Myocyte (in vitro differentiated cells): ENCODE data around the gene EFCAB14. TPM values are rescaled to one million over a fixed set of nuclear protein-coding genes. Genes with fewer than 3 reads are reported as not detected.
"Not testable (repeated sequence)": the region's sequence is repeated elsewhere in the genome, so short reads cannot be mapped to it uniquely, and the experiment has no call there.

Experiments used
- DNase-seq: peaks from one replicate; pipeline ENCODE4 v3.0.0-alpha.2; 2012; ENCODE audit warnings: low read depth
- total RNA-seq: library from RNA; depleted of rRNA; stranded (reverse); fragments of >200 nt; gene quantifications from 2 replicates; pipeline ENCODE4 v1.2.3, GENCODE V29; 2014

Gene EFCAB14
- total RNA-seq, 1 donor from 2014 or later = 50.9 TPM

DNA sequence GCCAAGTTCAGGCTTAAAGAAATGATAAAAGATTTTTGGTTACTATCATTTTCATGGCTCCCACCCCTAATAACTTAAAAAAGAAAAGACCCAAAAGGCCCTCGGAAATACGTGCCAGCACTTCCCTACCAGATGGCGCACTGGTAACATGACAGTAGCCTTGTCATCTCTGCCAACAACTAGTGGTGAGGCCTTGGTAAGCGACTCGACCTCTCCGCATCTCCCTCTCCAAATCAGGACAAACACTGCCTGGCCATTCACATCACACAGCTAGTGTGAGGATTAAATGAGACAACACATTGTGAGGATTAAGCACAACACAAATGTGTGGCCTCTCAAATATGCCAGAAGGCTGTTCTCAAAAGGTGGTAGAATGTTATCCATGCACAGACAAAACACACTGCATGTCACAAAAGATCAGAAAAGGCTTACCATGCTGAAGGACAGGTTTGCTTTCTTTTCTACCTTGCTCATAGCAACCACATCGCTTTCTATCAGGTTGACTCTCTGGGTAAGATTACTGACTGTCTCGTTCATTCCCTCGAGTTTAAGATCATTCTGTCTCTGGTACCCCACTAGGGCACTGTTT lies 30.9 kb downstream of the EFCAB14 start:
- DNase-seq = peak; percentile 60

GRCh38 chr1:46687093-46687659 lies 31.7 kb downstream of the EFCAB14 start:
- DNase-seq = peak; percentile 78

GRCh38 chr1:46686255-46686654 lies 32.7 kb downstream of the EFCAB14 start:
- no peak for DNase-seq

GRCh38 chr1:46684670-46685069 lies 34.2 kb downstream of the EFCAB14 start:
- DNase-seq = no peak

DNA sequence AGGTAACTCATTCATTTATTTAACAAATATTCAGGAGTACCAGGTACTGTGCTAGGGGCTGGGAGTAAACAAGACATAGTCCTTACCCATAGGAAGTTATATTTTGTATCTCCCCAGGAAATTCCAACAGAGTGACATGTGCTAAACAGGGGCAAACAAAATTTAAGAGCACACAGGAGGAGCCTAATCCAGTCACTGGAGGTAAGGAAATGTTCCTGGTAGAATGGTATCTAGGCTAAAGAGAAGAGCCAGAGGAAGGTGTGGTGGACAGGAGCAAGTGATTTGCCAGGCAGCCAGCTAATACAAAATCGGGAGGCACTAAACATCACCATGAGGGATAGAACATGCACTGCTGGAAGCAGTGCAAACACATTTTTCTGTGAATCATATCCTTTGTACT lies 36.9 kb downstream of the EFCAB14 start:
- DNase-seq = no peak

DNA sequence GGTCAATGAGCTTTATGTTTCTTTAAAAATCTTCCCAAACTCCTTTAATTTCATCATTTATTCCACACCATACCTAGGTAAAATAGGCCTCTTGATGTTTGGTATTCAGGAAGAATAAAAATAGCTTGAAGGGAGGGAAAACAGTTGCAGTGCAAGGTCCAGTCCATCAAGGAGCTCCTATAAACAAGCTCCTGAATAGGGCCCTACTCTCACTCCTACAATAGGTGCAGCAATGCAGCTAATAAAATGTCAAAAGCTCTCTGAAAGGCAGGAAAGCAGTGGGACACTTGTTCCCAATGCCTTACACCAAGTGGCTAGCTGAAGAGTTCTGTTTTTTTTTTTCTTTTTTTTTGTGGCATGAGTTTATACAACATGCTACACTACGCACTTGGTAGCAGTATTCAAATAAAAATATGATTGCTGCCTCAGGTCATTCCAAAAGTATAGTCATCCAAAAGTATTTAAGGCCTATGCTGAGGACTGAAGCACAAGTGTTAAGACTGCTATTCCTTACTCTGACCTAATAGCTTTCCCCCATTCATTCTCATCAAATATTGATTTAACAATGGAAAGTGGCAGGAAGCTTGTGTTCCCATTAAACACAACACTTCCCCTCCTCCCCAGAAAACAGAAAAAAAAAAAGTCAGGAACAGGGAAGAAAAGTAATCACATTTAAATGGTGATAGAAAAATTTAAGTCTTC lies 37.4 kb downstream of the EFCAB14 start:
- no peak for DNase-seq

DNA sequence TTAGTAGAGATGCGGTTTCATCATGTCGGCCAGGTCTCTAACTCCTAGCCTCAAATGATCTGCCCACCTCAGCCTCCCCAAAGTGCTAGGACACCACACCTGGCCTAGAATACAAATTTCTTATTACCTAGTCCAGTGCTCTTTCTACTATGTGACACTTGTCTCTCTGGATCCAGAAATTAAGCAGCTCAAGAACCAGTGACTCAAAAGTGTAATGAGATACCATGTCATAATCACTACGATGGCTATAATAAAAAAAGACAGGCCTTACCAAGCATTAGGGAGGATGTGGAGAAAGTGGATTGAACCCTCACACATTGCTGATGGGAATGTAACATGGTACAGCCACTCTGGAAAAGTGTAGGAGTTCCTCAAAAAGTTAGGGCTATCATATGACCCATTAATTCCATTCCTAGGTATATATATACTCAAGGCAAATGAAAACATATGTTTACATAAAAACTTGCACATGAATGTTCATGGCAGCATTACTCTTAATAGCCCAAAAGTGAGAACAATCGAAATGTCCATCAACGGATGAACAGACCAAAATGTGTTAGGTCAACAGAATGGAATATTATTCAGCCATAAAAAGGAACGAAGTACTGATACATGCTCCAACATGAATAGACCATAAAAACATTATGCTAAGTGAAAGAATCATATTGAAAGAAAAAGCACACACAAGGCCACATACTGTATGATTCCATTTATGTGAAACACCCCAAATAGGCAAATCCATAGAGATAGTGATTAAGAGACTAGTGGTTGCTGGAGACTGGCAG lies 38.9 kb downstream of the EFCAB14 start:
- DNase-seq = no peak

DNA sequence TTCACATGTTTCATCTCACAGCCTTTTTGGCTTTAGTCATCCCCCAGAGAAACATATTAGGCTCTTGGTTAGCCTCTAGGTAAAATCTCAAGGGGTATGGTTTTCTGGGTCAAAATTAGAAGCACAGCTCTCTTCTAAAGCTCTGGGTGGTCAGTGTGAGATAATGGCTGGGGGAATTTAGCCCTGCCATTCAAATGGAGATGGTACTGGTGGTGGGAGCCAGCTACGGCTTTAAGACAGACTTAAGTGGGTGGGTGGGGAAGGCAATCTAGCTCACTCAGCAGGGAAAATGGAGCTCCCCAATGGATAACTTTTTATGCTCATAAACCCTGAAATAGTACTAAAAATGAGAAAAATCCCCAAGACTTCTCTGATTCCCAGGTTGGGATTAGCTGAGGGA lies 41.6 kb downstream of the EFCAB14 start:
- DNase-seq = no peak

- no peak for DNase-seq
Measured at GRCh38 chr1:46676531-46676930, 42.4 kb downstream of the EFCAB14 start.

DNA sequence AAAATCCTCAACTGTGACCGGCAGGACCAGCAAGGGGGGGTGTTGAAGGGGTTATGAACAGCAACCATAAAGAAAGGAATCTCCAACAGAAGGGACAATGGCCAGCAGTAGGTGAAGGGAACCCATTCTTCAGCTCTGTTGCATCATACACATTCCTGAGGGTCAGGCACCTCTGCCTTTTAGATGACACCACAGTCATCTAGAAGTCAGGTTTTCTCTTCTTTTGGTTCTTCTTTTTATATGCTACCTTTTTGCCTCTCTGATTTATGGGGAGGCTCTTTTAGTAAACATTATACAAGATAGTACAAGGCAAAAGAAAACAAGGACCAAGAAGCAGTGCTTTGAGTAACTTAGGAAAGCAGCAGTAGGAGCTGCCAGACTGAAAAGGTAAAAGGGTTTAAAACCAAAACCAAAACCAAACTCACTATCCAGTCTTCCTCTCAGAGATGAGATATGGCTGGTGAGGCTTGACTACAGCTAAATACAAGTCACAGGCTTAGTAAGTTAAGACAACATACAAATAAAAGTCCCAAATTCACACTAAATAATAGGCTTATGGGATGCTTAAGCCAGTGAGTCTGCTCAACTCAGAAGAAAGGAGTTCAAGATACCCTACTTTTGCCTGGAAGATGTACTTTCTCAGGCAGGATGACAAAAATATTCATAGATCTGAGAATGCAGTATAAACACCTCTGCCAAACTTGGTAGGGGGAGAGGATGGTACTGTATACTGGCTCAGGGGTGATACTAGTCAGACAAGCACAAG lies 43.2 kb downstream of the EFCAB14 start:
- DNase-seq = no peak

GRCh38 chr1:46673749-46674182 lies 45.1 kb downstream of the EFCAB14 start:
- peak; percentile 66 for DNase-seq

GRCh38 chr1:46672696-46673095 lies 46.2 kb downstream of the EFCAB14 start:
- no peak for DNase-seq

DNA sequence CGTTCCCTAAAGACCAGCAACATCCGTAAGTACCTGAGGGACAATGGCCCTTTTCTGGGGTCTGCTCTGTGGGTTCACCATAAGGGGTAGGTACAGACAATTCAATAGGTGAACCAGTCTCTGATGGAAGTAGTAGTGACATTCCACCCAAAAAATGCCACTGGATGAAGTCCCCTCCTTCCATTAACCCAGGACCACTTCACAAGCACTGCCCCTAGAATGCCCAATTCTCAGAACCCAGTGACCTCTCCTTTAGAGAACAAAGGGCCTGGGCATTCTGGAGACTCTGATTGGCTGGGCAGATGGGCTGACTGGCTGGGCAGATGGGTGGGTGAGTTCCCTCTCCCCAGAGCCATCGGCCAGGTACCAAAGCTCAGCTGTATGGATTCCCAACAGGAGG lies 47.4 kb downstream of the EFCAB14 start, which contains the start of gene TEX38:
TEX38 (plus strand) TSS at position 301 of the 400 bp plus-strand sequence; CDS start at position 382, 81 bp downstream.
- no peak for DNase-seq

DNA sequence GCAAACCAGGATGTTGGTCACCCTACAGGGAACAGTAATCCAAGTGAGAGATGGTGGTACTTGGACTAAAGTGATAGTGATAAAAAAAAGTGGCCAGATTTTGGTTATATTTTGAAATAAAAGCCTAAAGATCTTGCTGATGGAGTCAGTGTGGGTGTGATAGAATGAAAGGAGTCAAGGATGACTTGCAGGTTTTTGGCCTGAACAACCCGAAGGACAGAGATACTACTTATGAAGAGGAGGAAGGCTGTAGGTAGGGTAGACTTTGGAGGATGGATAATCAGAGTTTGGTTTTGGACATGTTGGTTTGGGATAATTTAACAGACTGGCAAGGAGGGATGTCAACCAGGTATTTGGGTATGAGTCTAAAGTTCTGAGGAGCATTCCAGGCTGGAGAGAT lies 48.8 kb downstream of the EFCAB14 start:
- DNase-seq = no peak

DNA sequence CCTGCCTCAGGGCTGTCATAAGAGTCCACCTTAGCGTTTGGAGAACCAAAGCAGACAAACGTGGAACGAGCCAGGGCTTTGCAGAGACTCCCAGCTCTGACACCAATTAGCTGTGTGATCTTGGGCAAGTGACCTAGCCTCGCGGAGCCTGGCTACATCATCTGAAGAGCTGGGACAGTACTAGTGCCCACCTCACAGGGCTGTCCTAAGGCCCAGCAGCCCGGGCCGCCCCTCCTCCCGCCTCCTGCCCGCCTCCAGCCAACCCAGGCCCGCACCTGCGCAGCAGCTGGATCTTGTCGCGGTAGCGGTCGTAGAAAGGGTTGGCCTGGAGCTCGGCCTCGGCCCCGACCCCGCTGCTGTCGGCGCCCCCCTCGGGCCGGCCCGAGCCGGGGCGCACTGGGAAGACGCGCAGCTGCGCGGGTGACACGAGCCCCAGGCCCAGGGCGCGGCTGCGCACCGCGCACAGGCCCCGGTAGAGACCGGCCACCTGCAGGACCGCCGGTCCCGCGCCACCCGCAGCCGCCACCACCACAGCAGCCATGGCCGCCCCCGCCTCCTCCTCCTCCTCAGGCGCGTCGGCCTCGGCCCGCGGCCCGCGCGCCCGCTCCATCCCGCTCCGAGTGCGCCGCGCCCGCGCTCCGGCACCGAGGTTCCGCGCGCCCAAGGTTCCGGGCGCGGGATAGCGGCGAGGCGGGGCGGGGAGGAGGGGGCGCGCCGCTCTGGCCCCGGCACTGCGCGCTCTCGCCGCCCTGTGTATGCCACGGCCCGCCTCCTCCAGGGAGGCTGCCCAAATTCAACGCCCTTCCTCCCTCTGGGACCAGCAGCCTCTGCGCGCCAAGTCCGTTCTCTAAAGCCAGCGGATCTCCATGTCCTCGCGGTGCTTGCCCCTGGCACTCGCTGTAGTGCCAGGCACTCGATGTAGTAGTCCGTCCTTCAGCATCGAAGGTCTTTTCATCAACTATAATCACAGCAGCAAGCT lies 50.8 kb downstream of the EFCAB14 start, which contains the start of gene ATPAF1:
ATPAF1 (minus strand) TSS at position 583 of the 979 bp plus-strand sequence; CDS start at position 541, 42 bp downstream.
- peak; percentile 77 for DNase-seq

DNA sequence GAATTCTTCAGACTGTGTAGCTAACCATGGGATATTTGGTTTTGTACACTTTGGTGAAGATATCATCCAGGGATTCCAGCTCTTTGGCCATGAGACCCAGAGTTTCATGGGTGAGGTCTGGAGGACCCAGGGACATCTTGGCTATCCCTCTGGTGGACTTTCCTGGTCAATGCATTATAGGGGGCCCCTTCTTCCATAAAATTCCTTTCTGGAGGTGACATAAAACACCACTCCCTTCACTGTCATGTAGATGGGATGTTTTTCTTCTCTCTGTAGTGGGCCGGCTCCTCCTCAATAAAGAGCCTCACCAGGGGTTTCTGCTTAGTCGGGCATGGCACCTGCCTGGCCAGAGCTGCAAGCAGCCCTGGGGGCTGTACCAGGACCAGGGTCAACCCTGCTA lies 52.9 kb downstream of the EFCAB14 start:
- no peak for DNase-seq

DNA sequence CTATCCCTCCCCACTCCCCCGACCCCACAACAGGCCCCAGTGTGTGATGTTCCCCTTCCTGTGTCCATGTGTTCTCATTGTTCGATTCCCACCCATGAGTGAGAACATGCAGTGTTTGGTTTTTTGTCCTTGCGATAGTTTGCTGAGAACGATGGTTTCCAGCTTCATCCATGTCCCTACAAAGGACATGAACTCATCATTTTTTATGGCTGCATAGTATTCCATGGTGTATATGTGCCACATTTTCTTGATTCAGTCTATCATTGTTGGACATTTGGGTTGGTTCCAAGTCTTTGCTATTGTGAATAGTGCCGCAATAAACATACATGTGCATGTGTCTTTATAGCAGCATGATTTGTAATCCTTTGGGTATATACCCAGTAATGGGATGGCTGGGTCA lies 56.0 kb downstream of the EFCAB14 start:
- not testable (repeated sequence) for DNase-seq

DNA sequence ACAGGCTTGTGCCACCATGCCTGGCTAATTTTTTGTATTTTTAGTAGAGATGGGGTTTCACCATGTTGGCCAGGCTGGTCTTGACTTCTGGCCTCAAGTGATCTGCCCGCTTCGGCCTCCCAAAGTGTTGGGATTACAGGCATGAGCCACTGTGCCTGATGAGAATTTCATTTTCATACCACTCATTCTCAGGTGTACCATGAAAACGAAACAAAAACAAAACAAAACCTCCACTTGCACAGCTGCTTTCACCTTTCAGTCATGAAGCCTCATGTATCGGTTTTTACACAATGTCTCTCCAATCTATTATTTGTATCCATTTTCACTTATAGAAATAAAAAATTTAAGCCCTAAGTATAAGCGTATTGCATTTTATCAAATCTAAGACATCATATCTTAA lies 58.8 kb downstream of the EFCAB14 start:
- not testable (repeated sequence) for DNase-seq

- no peak for DNase-seq
Measured at GRCh38 chr1:46659307-46659870, 59.5 kb downstream of the EFCAB14 start.
